ENCODE data around the gene MYH7B.

MYH7B gene

DNA sequence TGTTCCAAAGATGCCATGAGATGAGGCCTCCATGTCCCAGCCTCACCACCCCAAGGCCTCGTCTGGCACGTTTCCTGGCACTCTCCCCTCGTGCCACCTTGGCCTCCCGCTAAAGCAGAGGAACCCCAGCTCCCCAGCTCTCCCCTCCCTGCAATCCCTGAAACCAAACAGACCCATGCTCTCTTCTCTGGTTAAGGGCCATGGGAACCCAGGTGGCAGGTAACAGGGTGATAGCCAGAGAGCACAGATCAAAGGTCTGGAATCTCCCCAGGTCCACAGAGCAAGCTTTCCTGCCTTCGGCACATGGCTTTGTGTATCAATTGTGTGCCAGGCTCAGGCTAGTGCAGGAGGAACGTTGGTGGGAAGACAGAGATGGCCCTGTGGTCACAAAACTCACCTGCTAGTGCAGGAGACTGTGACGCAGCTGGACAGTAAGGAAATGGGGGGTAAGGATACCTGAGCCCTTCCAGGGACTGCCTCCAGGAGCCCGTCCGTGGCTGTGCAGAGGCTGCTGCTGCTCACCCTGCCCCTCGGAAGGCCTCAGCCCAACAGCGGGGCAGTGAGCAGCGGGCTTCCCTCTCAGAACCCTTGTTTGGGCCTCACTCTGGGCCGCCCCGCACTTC lies 39.0 kb downstream of the MYH7B start:
- Histone ChIP-seq H4K5ac (ENCODE audit: low read length) (no peak overlapping the region), H2BK120ac (ENCODE audit: low read depth, low read length) (no peak overlapping the region), H2BK15ac (replicated peaks; ENCODE audit: low read depth) (no peak overlapping the region), H3K79me2 (ENCODE audit: control insufficient read depth, insufficient read depth, low read length) (no peaks in the 10 kb centered on the region), H3K27me3 (ENCODE audit: insufficient read depth, low read length, poor library complexity) (no peaks in the 10 kb centered on the region), H3K18ac (ENCODE audit: low read length) (no peak overlapping the region), H3K56ac (ENCODE audit: low read length) (no peak overlapping the region), H3K9ac (ENCODE audit: low read length) (no peak overlapping the region), H4K8ac (ENCODE audit: low read depth, low read length) (no peak overlapping the region), H3K79me1 (ENCODE audit: low read length) (no peaks in the 10 kb centered on the region), H3K27ac (ENCODE audit: low read depth, low read length) (no peak overlapping the region), H3K36me3 (ENCODE audit: control insufficient read depth, insufficient read depth, low read length) (peaks cover 4% of the 10 kb centered on the region), H3K4me3 (ENCODE audit: low read length) (no peak overlapping the region), H3K4me2 (ENCODE audit: low read length) (no peak overlapping the region), H3K4me1 (ENCODE audit: control insufficient read depth, low read depth, low read length) (no peaks in the 10 kb centered on the region), H3K4ac (ENCODE audit: low read depth, low read length) (no peak overlapping the region), H2AK5ac (ENCODE audit: low read length) (no peak overlapping the region), H2BK5ac (ENCODE audit: low read length) (no peak overlapping the region), H3K23ac (ENCODE audit: low read length) (no peak overlapping the region)
- no peak for DNase-seq
- no CpG with 5 or more reads among the region's 14 CpGs for WGBS (ENCODE audit: extremely low coverage, insufficient coverage, low lambda C conversion rate)

DNA sequence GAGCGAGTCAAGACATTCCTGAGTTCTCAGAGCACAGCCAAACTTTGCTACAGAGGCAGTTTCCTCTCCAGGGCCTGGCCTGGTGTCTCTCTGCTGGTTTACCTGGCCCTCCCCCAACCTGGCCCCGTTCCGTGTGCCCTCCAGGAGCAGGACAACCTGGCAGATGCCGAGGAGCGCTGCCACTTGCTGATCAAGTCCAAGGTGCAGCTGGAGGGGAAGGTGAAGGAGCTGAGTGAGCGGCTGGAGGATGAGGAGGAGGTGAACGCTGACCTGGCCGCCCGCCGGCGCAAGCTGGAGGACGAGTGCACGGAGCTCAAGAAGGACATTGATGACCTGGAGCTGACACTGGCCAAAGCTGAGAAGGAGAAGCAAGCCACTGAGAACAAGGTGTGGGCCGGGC lies 39.5 kb downstream of the MYH7B start:
- no peak overlapping the region for H3K4me2 ChIP-seq (ENCODE audit: low read length)
- no peak overlapping the region for H2AK5ac ChIP-seq (ENCODE audit: low read length)
- H3K36me3 ChIP-seq (ENCODE audit: control insufficient read depth, insufficient read depth, low read length), result peaks cover 4% of the 10 kb centered on the region
- no CpG with 5 or more reads among the region's 14 CpGs for WGBS (ENCODE audit: extremely low coverage, insufficient coverage, low lambda C conversion rate)
- H3K18ac ChIP-seq (ENCODE audit: low read length), result no peak overlapping the region
- no peak overlapping the region for H3K56ac ChIP-seq (ENCODE audit: low read length)
- H3K4me1 ChIP-seq (ENCODE audit: control insufficient read depth, low read depth, low read length), result no peaks in the 10 kb centered on the region
- no peaks in the 10 kb centered on the region for H3K79me2 ChIP-seq (ENCODE audit: control insufficient read depth, insufficient read depth, low read length)
- H2BK15ac ChIP-seq (replicated peaks; ENCODE audit: low read depth), result no peak overlapping the region
- H2BK120ac ChIP-seq (ENCODE audit: low read depth, low read length), result no peak overlapping the region
- no peak overlapping the region for H3K4ac ChIP-seq (ENCODE audit: low read depth, low read length)
- no peak overlapping the region for H3K4me3 ChIP-seq (ENCODE audit: low read length)
- H4K5ac ChIP-seq (ENCODE audit: low read length), result no peak overlapping the region
- no peaks in the 10 kb centered on the region for H3K27me3 ChIP-seq (ENCODE audit: insufficient read depth, low read length, poor library complexity)
- H3K23ac ChIP-seq (ENCODE audit: low read length), result no peak overlapping the region
- H3K9ac ChIP-seq (ENCODE audit: low read length), result no peak overlapping the region
- no peak overlapping the region for H3K27ac ChIP-seq (ENCODE audit: low read depth, low read length)
- H2BK5ac ChIP-seq (ENCODE audit: low read length), result no peak overlapping the region
- H4K8ac ChIP-seq (ENCODE audit: low read depth, low read length), result no peak overlapping the region
- DNase-seq, result no peak
- no peaks in the 10 kb centered on the region for H3K79me1 ChIP-seq (ENCODE audit: low read length)

DNA sequence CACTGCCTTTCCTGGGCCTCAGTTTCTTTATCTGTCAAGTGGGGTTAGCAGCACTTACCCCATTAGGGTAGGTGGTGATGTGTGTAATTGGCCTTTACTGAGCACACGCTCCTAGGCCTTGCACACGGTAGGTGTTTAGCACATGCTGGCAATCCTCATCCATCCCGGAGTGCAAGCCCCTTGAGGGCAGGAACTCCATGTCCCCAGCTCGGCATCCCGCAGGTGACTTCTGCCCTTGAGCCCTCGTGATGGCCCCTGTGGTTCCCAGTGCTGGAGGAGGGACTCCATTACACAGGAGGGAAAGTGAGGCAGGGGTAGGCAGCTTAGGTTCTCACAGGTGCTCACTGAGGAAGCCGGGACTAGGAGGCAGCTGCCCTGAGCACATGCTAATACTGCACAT lies 40.0 kb downstream of the MYH7B start:
- no peaks in the 10 kb centered on the region for H3K4me1 ChIP-seq (ENCODE audit: control insufficient read depth, low read depth, low read length)
- WGBS (ENCODE audit: extremely low coverage, insufficient coverage, low lambda C conversion rate), result no CpG with 5 or more reads among the region's 7 CpGs
- no peaks in the 10 kb centered on the region for H3K79me2 ChIP-seq (ENCODE audit: control insufficient read depth, insufficient read depth, low read length)
- H3K4me2 ChIP-seq (ENCODE audit: low read length), result no peak overlapping the region
- H2AK5ac ChIP-seq (ENCODE audit: low read length), result no peak overlapping the region
- H3K36me3 ChIP-seq (ENCODE audit: control insufficient read depth, insufficient read depth, low read length), result peaks cover 4% of the 10 kb centered on the region
- no peaks in the 10 kb centered on the region for H3K27me3 ChIP-seq (ENCODE audit: insufficient read depth, low read length, poor library complexity)
- no peak overlapping the region for H4K5ac ChIP-seq (ENCODE audit: low read length)
- H3K18ac ChIP-seq (ENCODE audit: low read length), result no peak overlapping the region
- no peak overlapping the region for H2BK15ac ChIP-seq (replicated peaks; ENCODE audit: low read depth)
- DNase-seq, result no peak
- no peak overlapping the region for H3K27ac ChIP-seq (ENCODE audit: low read depth, low read length)
- H2BK5ac ChIP-seq (ENCODE audit: low read length), result no peak overlapping the region
- H4K8ac ChIP-seq (ENCODE audit: low read depth, low read length), result no peak overlapping the region
- H3K56ac ChIP-seq (ENCODE audit: low read length), result no peak overlapping the region
- no peak overlapping the region for H3K23ac ChIP-seq (ENCODE audit: low read length)
- no peaks in the 10 kb centered on the region for H3K79me1 ChIP-seq (ENCODE audit: low read length)
- H3K4ac ChIP-seq (ENCODE audit: low read depth, low read length), result no peak overlapping the region
- no peak overlapping the region for H2BK120ac ChIP-seq (ENCODE audit: low read depth, low read length)
- no peak overlapping the region for H3K9ac ChIP-seq (ENCODE audit: low read length)
- no peak overlapping the region for H3K4me3 ChIP-seq (ENCODE audit: low read length)

DNA sequence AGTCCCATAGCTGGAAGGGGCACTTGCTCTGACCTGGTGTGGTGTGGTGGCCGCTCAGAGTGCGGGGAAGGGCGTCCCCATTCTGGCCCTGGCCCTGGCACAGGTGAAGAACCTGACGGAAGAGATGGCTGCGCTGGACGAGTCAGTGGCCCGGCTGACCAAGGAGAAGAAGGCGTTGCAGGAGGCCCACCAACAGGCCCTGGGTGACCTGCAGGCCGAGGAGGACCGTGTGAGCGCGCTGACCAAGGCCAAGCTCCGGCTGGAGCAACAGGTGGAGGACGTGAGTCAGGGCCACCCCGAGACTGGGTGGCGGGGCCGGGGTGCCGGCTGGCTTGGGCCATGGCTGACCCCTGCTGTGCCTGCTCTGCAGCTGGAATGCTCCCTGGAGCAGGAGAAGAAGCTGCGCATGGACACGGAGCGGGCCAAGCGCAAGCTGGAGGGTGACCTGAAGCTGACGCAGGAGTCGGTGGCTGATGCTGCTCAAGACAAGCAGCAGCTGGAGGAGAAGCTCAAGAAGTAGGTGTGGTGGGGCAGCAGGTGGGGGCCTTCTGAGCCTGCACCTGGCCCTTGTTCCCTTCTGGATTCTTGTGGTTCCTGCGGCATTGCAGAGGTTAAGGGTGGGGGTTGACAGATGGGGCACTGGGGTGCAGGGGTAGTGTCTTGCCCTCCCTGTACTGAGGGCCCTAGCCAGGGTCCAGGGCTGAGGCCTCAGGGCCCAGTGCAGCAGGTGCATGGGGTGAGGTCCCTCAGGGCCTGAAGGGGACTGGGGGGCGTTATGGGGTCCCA lies 40.8 kb downstream of the MYH7B start:
- Histone ChIP-seq H3K23ac (ENCODE audit: low read length) (no peak overlapping the region), H3K4me2 (ENCODE audit: low read length) (no peak overlapping the region), H3K4me1 (ENCODE audit: control insufficient read depth, low read depth, low read length) (no peaks in the 10 kb centered on the region), H3K79me1 (ENCODE audit: low read length) (no peaks in the 10 kb centered on the region), H2BK120ac (ENCODE audit: low read depth, low read length) (no peak overlapping the region), H3K79me2 (ENCODE audit: control insufficient read depth, insufficient read depth, low read length) (no peaks in the 10 kb centered on the region), H3K9ac (ENCODE audit: low read length) (no peak overlapping the region), H4K8ac (ENCODE audit: low read depth, low read length) (no peak overlapping the region), H3K18ac (ENCODE audit: low read length) (no peak overlapping the region), H3K36me3 (ENCODE audit: control insufficient read depth, insufficient read depth, low read length) (peaks cover 4% of the 10 kb centered on the region), H3K4me3 (ENCODE audit: low read length) (no peak overlapping the region), H3K4ac (ENCODE audit: low read depth, low read length) (no peak overlapping the region), H3K56ac (ENCODE audit: low read length) (no peak overlapping the region), H2BK5ac (ENCODE audit: low read length) (no peak overlapping the region), H2AK5ac (ENCODE audit: low read length) (no peak overlapping the region), H4K5ac (ENCODE audit: low read length) (no peak overlapping the region), H3K27me3 (ENCODE audit: insufficient read depth, low read length, poor library complexity) (no peaks in the 10 kb centered on the region), H3K27ac (ENCODE audit: low read depth, low read length) (no peak overlapping the region), H2BK15ac (replicated peaks; ENCODE audit: low read depth) (no peak overlapping the region)
- no peak for DNase-seq
- no CpG with 5 or more reads among the region's 26 CpGs for WGBS (ENCODE audit: extremely low coverage, insufficient coverage, low lambda C conversion rate)

DNA sequence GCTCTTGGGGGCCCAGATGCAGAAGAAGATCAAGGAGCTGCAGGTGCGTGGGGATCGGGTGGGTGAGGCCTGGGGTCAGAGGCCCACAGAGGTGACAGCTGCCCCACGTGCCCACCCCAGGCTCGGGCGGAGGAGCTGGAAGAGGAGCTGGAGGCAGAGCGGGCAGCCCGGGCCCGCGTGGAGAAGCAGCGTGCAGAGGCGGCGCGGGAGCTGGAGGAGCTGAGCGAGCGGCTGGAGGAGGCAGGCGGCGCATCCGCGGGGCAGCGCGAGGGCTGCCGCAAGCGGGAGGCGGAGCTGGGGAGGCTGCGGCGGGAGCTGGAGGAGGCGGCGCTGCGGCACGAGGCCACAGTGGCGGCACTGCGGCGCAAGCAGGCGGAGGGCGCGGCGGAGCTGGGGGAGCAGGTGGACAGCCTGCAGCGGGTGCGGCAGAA lies 41.5 kb downstream of the MYH7B start:
- H2BK5ac ChIP-seq (ENCODE audit: low read length), result no peak overlapping the region
- peaks cover 6% of the 10 kb centered on the region for H3K36me3 ChIP-seq (ENCODE audit: control insufficient read depth, insufficient read depth, low read length)
- no peaks in the 10 kb centered on the region for H3K4me1 ChIP-seq (ENCODE audit: control insufficient read depth, low read depth, low read length)
- no peak for DNase-seq
- no peak overlapping the region for H2BK15ac ChIP-seq (replicated peaks; ENCODE audit: low read depth)
- H3K79me2 ChIP-seq (ENCODE audit: control insufficient read depth, insufficient read depth, low read length), result no peaks in the 10 kb centered on the region
- no peak overlapping the region for H3K9ac ChIP-seq (ENCODE audit: low read length)
- no peak overlapping the region for H3K4ac ChIP-seq (ENCODE audit: low read depth, low read length)
- H3K79me1 ChIP-seq (ENCODE audit: low read length), result no peaks in the 10 kb centered on the region
- H2BK120ac ChIP-seq (ENCODE audit: low read depth, low read length), result no peak overlapping the region
- no peak overlapping the region for H3K27ac ChIP-seq (ENCODE audit: low read depth, low read length)
- WGBS (ENCODE audit: extremely low coverage, insufficient coverage, low lambda C conversion rate), result no CpG with 5 or more reads among the region's 39 CpGs
- H3K56ac ChIP-seq (ENCODE audit: low read length), result no peak overlapping the region
- no peak overlapping the region for H4K8ac ChIP-seq (ENCODE audit: low read depth, low read length)
- no peak overlapping the region for H3K4me3 ChIP-seq (ENCODE audit: low read length)
- no peak overlapping the region for H3K23ac ChIP-seq (ENCODE audit: low read length)
- no peak overlapping the region for H2AK5ac ChIP-seq (ENCODE audit: low read length)
- H4K5ac ChIP-seq (ENCODE audit: low read length), result no peak overlapping the region
- no peak overlapping the region for H3K4me2 ChIP-seq (ENCODE audit: low read length)
- H3K18ac ChIP-seq (ENCODE audit: low read length), result no peak overlapping the region
- H3K27me3 ChIP-seq (ENCODE audit: insufficient read depth, low read length, poor library complexity), result no peaks in the 10 kb centered on the region
